Neural cell (in vitro differentiated cells): Measurements from ENCODE around the gene PIGQ. TPM values are rescaled to one million over a fixed set of nuclear protein-coding genes. Genes with fewer than 3 reads are reported as not detected.

ENCODE experiments used
- H2AFZ ChIP-seq: fragments of 200-600, 300-800 bp; sonication (generic), shearing (Covaris generic); 2 replicates; pipeline ENCODE4 v1.6.0; 2014; ENCODE audit warnings: low read depth, mild to moderate bottlenecking, antibody characterized with exemption, low read length, moderate library complexity
- H3F3A ChIP-seq: fragments of 200-600 bp; shearing (Covaris generic); 2 replicates; pipeline ENCODE4 v1.6.1; 2016; ENCODE audit warnings: mild to moderate bottlenecking, moderate library complexity, mixed read lengths, antibody characterized with exemption, low read length; ENCODE audit not compliant: insufficient read depth, poor library complexity, severe bottlenecking
- H3K27ac ChIP-seq: fragments of 200-600, 300-800 bp; sonication (generic), shearing (Covaris generic); 2 replicates; pipeline ENCODE4 v1.5.1; 2014; ENCODE audit warnings: mild to moderate bottlenecking, low read length, moderate library complexity
- H3K27me3 ChIP-seq: fragments of 300-800, 200-600 bp; sonication (generic), shearing (Covaris generic); 2 replicates; pipeline ENCODE4 v1.6.0; 2014; ENCODE audit warnings: mild to moderate bottlenecking, low read depth, low read length, moderate library complexity; ENCODE audit not compliant: insufficient read depth
- H3K36me3 ChIP-seq: fragments of 300-800, 200-600 bp; sonication (generic), shearing (Covaris generic); 2 replicates; pipeline ENCODE4 v1.5.1; 2014; ENCODE audit warnings: mild to moderate bottlenecking, antibody characterized with exemption, low read length, moderate library complexity; ENCODE audit not compliant: insufficient read depth
- H3K4me2 ChIP-seq: fragments of 300-800, 200-600 bp; sonication (generic), shearing (Covaris generic); 2 replicates; pipeline ENCODE4 v1.6.0; 2014; ENCODE audit warnings: mild to moderate bottlenecking, low read length
- H3K4me3 ChIP-seq: fragments of 300-800, 200-600 bp; sonication (generic), shearing (Covaris generic); 2 replicates; pipeline ENCODE4 v1.5.1; 2014; ENCODE audit warnings: mild to moderate bottlenecking, low read length, moderate library complexity
- H3K79me2 ChIP-seq: fragments of 200-600 bp; shearing (Covaris generic); replicated peaks from 2 replicates; pipeline ENCODE4 v1.6.0; 2014; ENCODE audit warnings: mild to moderate bottlenecking, low read length, moderate library complexity; ENCODE audit not compliant: insufficient read depth
- H3K9ac ChIP-seq: fragments of 300-800, 200-600 bp; sonication (generic), shearing (Covaris generic); 2 replicates; pipeline ENCODE4 v1.6.1; 2016; ENCODE audit warnings: mild to moderate bottlenecking, low read length, mixed read lengths
- H3K9me2 ChIP-seq: fragments of 200-600 bp; shearing (Covaris generic); 2 replicates; pipeline ENCODE4 v1.6.1; 2016; ENCODE audit warnings: mild to moderate bottlenecking, low read length, mixed read lengths; ENCODE audit not compliant: insufficient read depth
- H3K9me3 ChIP-seq: fragments of 200-600, 300-800 bp; sonication (generic), shearing (Covaris generic); 2 replicates; pipeline ENCODE4 v1.6.1; 2016; ENCODE audit warnings: mild to moderate bottlenecking, mixed run types, low read length, moderate library complexity, mixed read lengths
- H4K20me1 ChIP-seq: fragments of 200-600 bp; shearing (Covaris generic); 2 replicates; pipeline ENCODE4 v1.6.1; 2016; ENCODE audit warnings: mild to moderate bottlenecking, mixed run types; ENCODE audit not compliant: insufficient read depth
- EP300 ChIP-seq: fragments of 450-650 bp; conservative IDR thresholded peaks from 2 replicates; pipeline ENCODE4 v1.6.1; 2014; ENCODE audit warnings: antibody characterized with exemption, mild to moderate bottlenecking, moderate library complexity; ENCODE audit not compliant: poor library complexity, severe bottlenecking
- EZH2 ChIP-seq: fragments of 200-600, 300-800 bp; shearing (Covaris generic), sonication (generic); IDR thresholded peaks from 2 replicates; pipeline ENCODE4 v1.6.1; 2014; ENCODE audit warnings: antibody characterized with exemption, low read length, borderline replicate concordance, mild to moderate bottlenecking; ENCODE audit not compliant: insufficient read depth, poor library complexity, severe bottlenecking
- MXI1 ChIP-seq: fragments of 450-650 bp; conservative IDR thresholded peaks from 2 replicates; pipeline ENCODE4 v1.6.1; 2014; ENCODE audit warnings: antibody characterized with exemption, mild to moderate bottlenecking; ENCODE audit not compliant: poor library complexity, severe bottlenecking
- POLR2AphosphoS5 ChIP-seq: IDR thresholded peaks from 2 replicates; pipeline ENCODE4 v1.6.1; 2012
- RAD21 ChIP-seq: fragments of 450-650 bp; conservative IDR thresholded peaks from 2 replicates; pipeline ENCODE4 v1.6.1; 2014; ENCODE audit warnings: antibody characterized with exemption, mild to moderate bottlenecking, moderate library complexity
- SMC3 ChIP-seq: fragments of 450-650 bp; conservative IDR thresholded peaks from 2 replicates; pipeline ENCODE4 v1.6.1; 2014; ENCODE audit warnings: antibody characterized with exemption, mild to moderate bottlenecking, moderate library complexity; ENCODE audit not compliant: poor library complexity
- TAF1 ChIP-seq: IDR thresholded peaks from 2 replicates; pipeline ENCODE4 v1.6.1; 2012; ENCODE audit warnings: low read depth
- polyA plus RNA-seq: library from polyadenylated mRNA; depleted of rRNA; stranded (reverse); fragments of >200 nt; gene quantifications from 2 replicates; pipeline ENCODE4 v1.2.3, GENCODE V29; 2014
- TF ChIP-seq, protein P1 (sequence below): fragments of 450-650 bp; IDR thresholded peaks from 2 replicates; pipeline ENCODE4 v1.5.1; 2014; ENCODE audit warnings: antibody characterized with exemption, mild to moderate bottlenecking, moderate library complexity; ENCODE audit not compliant: poor library complexity, severe bottlenecking
- TF ChIP-seq, protein P2 (sequence below): IDR thresholded peaks from 2 replicates; pipeline ENCODE4 v1.6.1; 2012; ENCODE audit warnings: borderline replicate concordance

Gene PIGQ
- polyA plus RNA-seq, 1 donor from 2014 or later: 69.2 TPM

DNA sequence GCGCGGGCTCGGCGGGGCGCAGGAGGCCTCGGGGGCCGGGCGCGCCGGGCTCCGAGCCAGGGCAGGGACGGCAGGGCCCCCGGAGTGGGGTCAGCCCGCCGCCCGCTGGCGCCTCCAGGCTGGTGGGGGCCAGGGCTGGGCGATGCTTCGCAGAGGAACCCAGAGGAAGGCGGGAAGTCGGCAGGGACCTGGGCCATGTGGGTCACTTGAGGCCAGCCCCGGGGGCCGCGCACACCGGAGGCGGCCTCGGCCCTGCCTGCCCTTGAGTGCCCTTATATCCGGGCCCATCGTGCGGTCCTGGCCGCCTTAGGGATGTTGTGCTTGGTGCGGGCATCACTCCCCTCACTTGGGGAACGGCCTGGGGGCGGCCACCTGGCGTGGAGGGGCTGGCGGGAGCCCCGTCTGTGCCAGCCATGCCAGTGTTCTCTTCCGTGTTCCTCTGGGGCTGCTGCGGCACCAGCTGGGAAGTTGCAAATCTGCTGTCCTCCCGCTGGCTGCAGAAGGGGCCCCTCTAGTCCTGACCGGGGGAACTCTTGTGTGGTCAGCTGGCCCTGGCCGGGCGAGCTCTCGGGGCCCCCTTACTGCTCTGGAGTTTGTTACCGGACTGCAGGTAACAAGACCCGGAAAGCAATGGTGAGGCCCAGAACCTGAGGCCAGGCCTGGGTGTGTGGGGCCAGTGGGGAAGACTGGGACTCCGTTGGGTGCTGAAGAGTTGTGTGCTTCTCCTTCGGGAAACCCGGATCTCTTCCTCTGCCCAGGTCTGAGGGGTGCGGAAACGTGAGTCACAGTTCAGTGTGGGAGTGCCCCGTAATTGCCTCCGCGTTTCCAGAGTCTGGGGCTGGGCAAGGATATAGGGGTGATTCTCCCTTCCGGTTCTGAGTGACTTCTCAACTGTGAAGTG is 41.4 kb upstream of the PIGQ start:
- H3K27ac ChIP-seq: no peak overlapping the region
- H3K4me3 ChIP-seq: peak overlapping the region; percentile 89
- H3K4me2 ChIP-seq: peak overlapping the region; percentile 72
- no peaks in the 10 kb centered on the region for H3K9me3 ChIP-seq
- peaks cover 16% of the 10 kb centered on the region for H3K79me2 ChIP-seq
- no peaks in the 10 kb centered on the region for H3F3A ChIP-seq
- H3K9ac ChIP-seq: peak overlapping the region; percentile 72
- no peak overlapping the region for H2AFZ ChIP-seq
- H3K36me3 ChIP-seq: no peaks in the 10 kb centered on the region
- H4K20me1 ChIP-seq: no peaks in the 10 kb centered on the region
- H3K9me2 ChIP-seq: no peaks in the 10 kb centered on the region
- TF ChIP-seq RAD21: no peak
- peak; percentile 40 for TF ChIP-seq MXI1
- H3K27me3 ChIP-seq: no peaks in the 10 kb centered on the region

DNA sequence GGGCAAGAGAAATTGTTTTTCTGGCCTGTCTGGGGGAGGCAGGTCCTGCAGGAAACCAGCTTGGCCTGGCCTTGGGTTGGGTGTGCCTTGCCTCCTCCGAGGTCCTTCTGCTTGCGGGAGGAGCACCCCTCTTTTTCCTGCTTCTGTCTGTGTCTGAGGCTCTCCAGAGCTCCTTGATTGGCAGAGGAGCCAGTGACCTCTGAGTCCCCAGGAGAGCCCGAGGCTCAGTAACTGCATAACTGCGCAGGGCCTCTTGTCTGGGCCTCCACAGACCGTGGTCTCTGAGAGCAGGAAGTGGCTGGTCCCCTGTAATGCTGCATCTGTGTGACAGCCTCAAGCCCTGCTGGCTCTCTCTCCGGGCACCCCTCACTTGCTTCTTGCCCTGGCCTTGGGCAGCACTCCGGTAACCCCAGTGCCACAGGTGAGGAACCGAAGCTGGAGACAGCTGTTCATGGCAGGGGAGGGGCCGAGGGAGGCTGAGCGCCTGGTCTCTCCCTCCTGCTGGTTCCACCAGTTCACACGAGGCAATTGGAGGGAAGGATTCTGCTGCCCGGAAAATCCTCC is 40.7 kb upstream of the PIGQ start:
- H3F3A ChIP-seq: no peaks in the 10 kb centered on the region
- no peaks in the 10 kb centered on the region for H3K36me3 ChIP-seq
- no peaks in the 10 kb centered on the region for H3K27me3 ChIP-seq
- peaks cover 16% of the 10 kb centered on the region for H3K79me2 ChIP-seq
- peak overlapping the region; percentile 72 for H3K9ac ChIP-seq
- H3K4me3 ChIP-seq: peak overlapping the region; percentile 89
- H3K9me3 ChIP-seq: no peaks in the 10 kb centered on the region
- H3K4me2 ChIP-seq: peak overlapping the region; percentile 72
- TF ChIP-seq TAF1 (no peak), MXI1 (no peak), EP300 (no peak), POLR2AphosphoS5 (no peak), SMC3 (no peak), RAD21 (no peak), EZH2 (no peak)
- TF ChIP-seq, protein P1, sequence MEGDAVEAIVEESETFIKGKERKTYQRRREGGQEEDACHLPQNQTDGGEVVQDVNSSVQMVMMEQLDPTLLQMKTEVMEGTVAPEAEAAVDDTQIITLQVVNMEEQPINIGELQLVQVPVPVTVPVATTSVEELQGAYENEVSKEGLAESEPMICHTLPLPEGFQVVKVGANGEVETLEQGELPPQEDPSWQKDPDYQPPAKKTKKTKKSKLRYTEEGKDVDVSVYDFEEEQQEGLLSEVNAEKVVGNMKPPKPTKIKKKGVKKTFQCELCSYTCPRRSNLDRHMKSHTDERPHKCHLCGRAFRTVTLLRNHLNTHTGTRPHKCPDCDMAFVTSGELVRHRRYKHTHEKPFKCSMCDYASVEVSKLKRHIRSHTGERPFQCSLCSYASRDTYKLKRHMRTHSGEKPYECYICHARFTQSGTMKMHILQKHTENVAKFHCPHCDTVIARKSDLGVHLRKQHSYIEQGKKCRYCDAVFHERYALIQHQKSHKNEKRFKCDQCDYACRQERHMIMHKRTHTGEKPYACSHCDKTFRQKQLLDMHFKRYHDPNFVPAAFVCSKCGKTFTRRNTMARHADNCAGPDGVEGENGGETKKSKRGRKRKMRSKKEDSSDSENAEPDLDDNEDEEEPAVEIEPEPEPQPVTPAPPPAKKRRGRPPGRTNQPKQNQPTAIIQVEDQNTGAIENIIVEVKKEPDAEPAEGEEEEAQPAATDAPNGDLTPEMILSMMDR: no peak
- H4K20me1 ChIP-seq: no peaks in the 10 kb centered on the region
- H2AFZ ChIP-seq: no peak overlapping the region
- H3K27ac ChIP-seq: no peak overlapping the region
- no peaks in the 10 kb centered on the region for H3K9me2 ChIP-seq

DNA sequence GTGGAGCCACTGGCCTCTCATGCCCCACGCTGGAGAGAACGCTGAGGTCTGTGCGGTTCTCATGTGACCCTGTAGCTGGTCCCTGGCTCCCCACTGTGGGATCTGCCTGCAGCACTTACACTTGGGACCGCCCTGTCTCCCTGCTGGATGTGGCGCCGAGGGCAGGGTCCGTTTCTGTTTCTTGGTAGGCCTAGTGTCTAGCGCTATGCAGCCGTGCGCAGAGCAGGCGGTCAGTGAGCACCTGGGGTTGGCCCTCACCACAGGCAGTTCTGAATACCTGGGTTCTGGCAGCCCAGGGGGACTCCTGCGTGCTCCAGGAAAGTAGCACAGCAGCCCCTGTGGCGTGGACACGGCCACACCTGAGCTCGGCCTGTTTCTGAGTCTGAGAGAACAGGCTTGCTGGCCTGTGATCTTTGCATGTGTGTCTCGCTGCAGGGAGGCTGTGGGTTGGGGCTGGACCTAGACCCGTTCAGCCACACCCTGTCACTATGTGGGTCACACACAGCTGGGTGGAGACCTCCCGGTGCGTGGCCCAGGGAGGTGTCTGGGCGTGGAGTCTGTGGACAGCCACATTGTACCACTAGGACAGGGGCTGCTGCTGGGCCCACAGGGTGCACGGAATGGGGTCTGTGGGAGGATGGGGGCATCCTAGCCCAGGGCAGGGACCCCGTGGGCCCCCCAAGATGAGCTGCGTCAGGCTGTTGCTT is 39.5 kb upstream of the PIGQ start:
- Histone ChIP-seq H3K4me3 (no peak overlapping the region), H2AFZ (no peak overlapping the region), H3K79me2 (peaks cover 16% of the 10 kb centered on the region), H3K4me2 (no peak overlapping the region), H3K9me3 (no peaks in the 10 kb centered on the region), H3K9me2 (no peaks in the 10 kb centered on the region), H3F3A (no peaks in the 10 kb centered on the region), H3K36me3 (no peaks in the 10 kb centered on the region), H3K27ac (no peak overlapping the region), H3K27me3 (no peaks in the 10 kb centered on the region), H3K9ac (no peak overlapping the region), H4K20me1 (no peaks in the 10 kb centered on the region)
- TF ChIP-seq, protein P2, sequence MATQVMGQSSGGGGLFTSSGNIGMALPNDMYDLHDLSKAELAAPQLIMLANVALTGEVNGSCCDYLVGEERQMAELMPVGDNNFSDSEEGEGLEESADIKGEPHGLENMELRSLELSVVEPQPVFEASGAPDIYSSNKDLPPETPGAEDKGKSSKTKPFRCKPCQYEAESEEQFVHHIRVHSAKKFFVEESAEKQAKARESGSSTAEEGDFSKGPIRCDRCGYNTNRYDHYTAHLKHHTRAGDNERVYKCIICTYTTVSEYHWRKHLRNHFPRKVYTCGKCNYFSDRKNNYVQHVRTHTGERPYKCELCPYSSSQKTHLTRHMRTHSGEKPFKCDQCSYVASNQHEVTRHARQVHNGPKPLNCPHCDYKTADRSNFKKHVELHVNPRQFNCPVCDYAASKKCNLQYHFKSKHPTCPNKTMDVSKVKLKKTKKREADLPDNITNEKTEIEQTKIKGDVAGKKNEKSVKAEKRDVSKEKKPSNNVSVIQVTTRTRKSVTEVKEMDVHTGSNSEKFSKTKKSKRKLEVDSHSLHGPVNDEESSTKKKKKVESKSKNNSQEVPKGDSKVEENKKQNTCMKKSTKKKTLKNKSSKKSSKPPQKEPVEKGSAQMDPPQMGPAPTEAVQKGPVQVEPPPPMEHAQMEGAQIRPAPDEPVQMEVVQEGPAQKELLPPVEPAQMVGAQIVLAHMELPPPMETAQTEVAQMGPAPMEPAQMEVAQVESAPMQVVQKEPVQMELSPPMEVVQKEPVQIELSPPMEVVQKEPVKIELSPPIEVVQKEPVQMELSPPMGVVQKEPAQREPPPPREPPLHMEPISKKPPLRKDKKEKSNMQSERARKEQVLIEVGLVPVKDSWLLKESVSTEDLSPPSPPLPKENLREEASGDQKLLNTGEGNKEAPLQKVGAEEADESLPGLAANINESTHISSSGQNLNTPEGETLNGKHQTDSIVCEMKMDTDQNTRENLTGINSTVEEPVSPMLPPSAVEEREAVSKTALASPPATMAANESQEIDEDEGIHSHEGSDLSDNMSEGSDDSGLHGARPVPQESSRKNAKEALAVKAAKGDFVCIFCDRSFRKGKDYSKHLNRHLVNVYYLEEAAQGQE: no peak
- TF ChIP-seq, protein P1: no peak
- no peak for TF ChIP-seq POLR2AphosphoS5
- TF ChIP-seq EZH2: no peak
- TF ChIP-seq SMC3: no peak
- TF ChIP-seq MXI1: no peak
- TF ChIP-seq EP300: no peak
- no peak for TF ChIP-seq RAD21
- no peak for TF ChIP-seq TAF1
